PC-9 (cell line): ENCODE measurements around the gene COA6. TPM values are rescaled to one million over a fixed set of nuclear protein-coding genes. Genes with fewer than 3 reads are reported as not detected.
A peak's percentile ranks its signal among the peaks of the same experiment; 100 is the strongest.

Experiments
- BruUV-seq: library from RNA; stranded (reverse); fragments of 400-500 nt; replicated peaks from 2 replicates; lab custom pipeline; 2021; lab: Mats Ljungman, UMichigan
- CTCF ChIA-PET: fragments of 300-600 bp; sonication (Branson Sonifier 250); formaldehyde crosslinking; loops from one replicate; lab custom pipeline; 2022; ENCODE audit warnings: antibody characterized with exemption; lab: Charles Lee
- POLR2A ChIA-PET: fragments of 300-600 bp; sonication (Branson Sonifier 250); formaldehyde crosslinking; loops from one replicate; lab custom pipeline; 2022; ENCODE audit warnings: antibody characterized with exemption; ENCODE audit not compliant: unreplicated experiment; lab: Charles Lee
- DNase-seq, 2 experiments: peaks; one replicate each; pipeline versions ENCODE4 v3.0.0 to v3.0.0-alpha.2; 2015 to 2022; ENCODE audit warnings: mixed read lengths in 1 of 2
- H2AFZ ChIP-seq: fragments of 200-600 bp; sonication (generic); 2 replicates; pipeline ENCODE4 v1.8.1; 2017; ENCODE audit warnings: antibody characterized with exemption
- H3F3A ChIP-seq: fragments of 200-600 bp; sonication (generic); 2 replicates; pipeline ENCODE4 v1.8.1; 2017; ENCODE audit warnings: antibody characterized with exemption, mild to moderate bottlenecking, low read depth; ENCODE audit not compliant: insufficient read depth
- H3K27ac ChIP-seq: fragments of 200-600 bp; sonication (generic); 2 replicates; pipeline ENCODE4 v1.6.1; 2016; ENCODE audit warnings: mixed run types
- H3K27me3 ChIP-seq: fragments of 200-600 bp; sonication (generic); 2 replicates; pipeline ENCODE4 v1.6.1; 2016; ENCODE audit warnings: low read depth, mixed run types; ENCODE audit not compliant: insufficient read depth
- H3K36me3 ChIP-seq: fragments of 200-600 bp; sonication (generic); 2 replicates; pipeline ENCODE4 v1.6.1; 2016; ENCODE audit warnings: low read depth, mixed run types
- H3K4me1 ChIP-seq: fragments of 200-600 bp; sonication (generic); replicated peaks from 2 replicates; pipeline ENCODE4 v1.6.1; 2016; ENCODE audit warnings: mixed run types; ENCODE audit not compliant: insufficient read depth
- H3K4me2 ChIP-seq: fragments of 200-600 bp; sonication (generic); 2 replicates; pipeline ENCODE4 v1.6.1; 2017; ENCODE audit warnings: mixed run types
- H3K4me3 ChIP-seq: fragments of 200-600 bp; sonication (generic); 2 replicates; pipeline ENCODE4 v1.6.1; 2016; ENCODE audit warnings: mixed run types
- H3K79me2 ChIP-seq: fragments of 200-600 bp; sonication (generic); 2 replicates; pipeline ENCODE4 v1.6.1; 2017; ENCODE audit warnings: low read depth, mixed run types
- H3K9me2 ChIP-seq: fragments of 200-600 bp; sonication (generic); 2 replicates; pipeline ENCODE4 v1.8.1; 2017; ENCODE audit warnings: mild to moderate bottlenecking; ENCODE audit not compliant: insufficient read depth
- H3K9me3 ChIP-seq: fragments of 200-600 bp; sonication (generic); 2 replicates; pipeline ENCODE4 v1.8.1; 2016; ENCODE audit warnings: low read depth; ENCODE audit not compliant: insufficient read depth
- H4K20me1 ChIP-seq: fragments of 200-600 bp; sonication (generic); 2 replicates; pipeline ENCODE4 v1.8.1; 2017; ENCODE audit not compliant: insufficient read depth
- EZH2 ChIP-seq: fragments of 200-600 bp; sonication (generic); IDR thresholded peaks from 2 replicates; pipeline ENCODE4 v1.8.0; 2017; ENCODE audit warnings: antibody characterized with exemption, low read depth
- intact Hi-C: fragments of 100-400 bp; cut with micrococcal nuclease; formaldehyde crosslinking; loops from one replicate; pipeline ENCODE4 v1.10.0; 2022; ENCODE audit not compliant: unreplicated experiment
- total RNA-seq: library from RNA; stranded (reverse); gene quantifications from 2 replicates; pipeline ENCODE4 v1.2.3, GENCODE V29; 2021
- TF ChIP-seq, protein P1 (sequence below): fragments of 200-600 bp; sonication (generic); conservative IDR thresholded peaks from 2 replicates; pipeline ENCODE4 v1.6.1; 2017; ENCODE audit warnings: mixed run types, antibody characterized with exemption, mild to moderate bottlenecking, moderate library complexity

Gene COA6
- total RNA-seq, 1 experiment from 2014 or later: 73.8 TPM

DNA sequence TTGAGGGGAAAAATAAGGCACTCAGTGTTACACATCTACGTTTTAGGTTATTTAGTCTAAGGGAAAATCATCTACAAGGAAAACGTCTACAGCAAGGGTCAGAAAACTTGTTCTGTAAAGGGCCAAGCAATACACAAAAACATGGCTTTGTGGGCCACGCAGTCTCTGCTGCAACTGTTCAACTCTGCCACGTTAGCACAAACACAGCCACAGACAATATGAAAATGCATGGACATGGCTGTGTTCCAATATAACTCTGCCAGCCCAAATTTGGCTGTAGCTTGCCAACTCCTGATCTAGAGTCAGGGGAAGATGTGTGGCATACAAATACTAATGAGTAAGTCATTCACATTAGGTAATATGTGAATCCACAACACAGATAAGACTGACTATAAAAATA is 40.7 kb downstream of the COA6 start:
- no peak overlapping the region for H3K4me3 ChIP-seq
- H3K4me1 ChIP-seq: no peaks in the 10 kb centered on the region
- no peaks in the 10 kb centered on the region for H3K9me3 ChIP-seq
- H3F3A ChIP-seq: no peaks in the 10 kb centered on the region; the same call in 1 of the 2 replicates
- H3K27ac ChIP-seq: no peak overlapping the region
- H4K20me1 ChIP-seq: 0 out of 2 replicates have a peak, but pooled peaks cover 3% of the 10 kb centered on the region
- DNase-seq: no peak
- no peaks in the 10 kb centered on the region; the same call in 1 of the 2 replicates for H3K9me2 ChIP-seq
- no TSS peak for BruUV-seq
- no peak overlapping the region for H3K4me2 ChIP-seq
- intact Hi-C loops: no loop called here
- H2AFZ ChIP-seq: no peak overlapping the region
- H3K36me3 ChIP-seq: peaks cover 21% of the 10 kb centered on the region
- CTCF ChIA-PET: no interaction called here
- TF ChIP-seq, protein P1, sequence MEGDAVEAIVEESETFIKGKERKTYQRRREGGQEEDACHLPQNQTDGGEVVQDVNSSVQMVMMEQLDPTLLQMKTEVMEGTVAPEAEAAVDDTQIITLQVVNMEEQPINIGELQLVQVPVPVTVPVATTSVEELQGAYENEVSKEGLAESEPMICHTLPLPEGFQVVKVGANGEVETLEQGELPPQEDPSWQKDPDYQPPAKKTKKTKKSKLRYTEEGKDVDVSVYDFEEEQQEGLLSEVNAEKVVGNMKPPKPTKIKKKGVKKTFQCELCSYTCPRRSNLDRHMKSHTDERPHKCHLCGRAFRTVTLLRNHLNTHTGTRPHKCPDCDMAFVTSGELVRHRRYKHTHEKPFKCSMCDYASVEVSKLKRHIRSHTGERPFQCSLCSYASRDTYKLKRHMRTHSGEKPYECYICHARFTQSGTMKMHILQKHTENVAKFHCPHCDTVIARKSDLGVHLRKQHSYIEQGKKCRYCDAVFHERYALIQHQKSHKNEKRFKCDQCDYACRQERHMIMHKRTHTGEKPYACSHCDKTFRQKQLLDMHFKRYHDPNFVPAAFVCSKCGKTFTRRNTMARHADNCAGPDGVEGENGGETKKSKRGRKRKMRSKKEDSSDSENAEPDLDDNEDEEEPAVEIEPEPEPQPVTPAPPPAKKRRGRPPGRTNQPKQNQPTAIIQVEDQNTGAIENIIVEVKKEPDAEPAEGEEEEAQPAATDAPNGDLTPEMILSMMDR: no peak
- no peaks in the 10 kb centered on the region for H3K27me3 ChIP-seq
- H3K79me2 ChIP-seq: no peaks in the 10 kb centered on the region
- POLR2A ChIA-PET: no interaction called here

DNA sequence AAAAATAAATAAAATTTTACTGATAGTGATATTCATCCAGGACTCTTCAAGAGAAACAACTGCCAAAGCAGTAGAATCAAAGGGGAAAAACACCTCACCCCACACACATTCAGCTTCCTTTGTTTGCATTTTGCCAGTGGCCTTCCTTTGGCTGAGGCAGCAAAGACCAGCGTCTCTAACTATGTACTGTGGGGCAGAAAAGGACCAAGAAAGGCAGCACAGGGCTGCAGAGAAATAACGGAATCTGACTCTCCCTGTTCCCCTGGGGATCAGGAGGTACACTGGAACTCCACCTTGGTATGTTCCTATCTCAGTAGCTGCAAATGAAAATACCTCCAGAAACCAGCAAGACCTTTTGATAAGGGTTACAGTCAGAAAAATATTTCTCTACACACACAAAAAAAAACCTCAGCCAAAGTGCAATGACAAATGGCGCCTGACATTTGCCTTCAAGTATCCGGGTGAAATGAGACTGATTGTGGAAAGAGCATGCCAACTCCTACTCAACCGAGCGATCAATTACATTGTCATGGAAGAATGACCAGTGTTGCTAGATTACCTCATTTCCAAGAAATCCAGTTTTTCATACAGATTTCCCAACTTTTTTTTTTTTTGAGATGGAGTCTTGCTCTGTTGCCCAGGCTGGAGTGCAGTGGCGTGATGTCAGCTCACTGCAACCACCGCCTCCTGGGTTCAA is 54.8 kb downstream of the COA6 start:
- no peak overlapping the region for H3K4me2 ChIP-seq
- TSS peak; percentile 15 for BruUV-seq
- no peaks in the 10 kb centered on the region for H3K9me2 ChIP-seq
- H3K36me3 ChIP-seq: peaks cover 48% of the 10 kb centered on the region
- no peaks in the 10 kb centered on the region for H3K4me1 ChIP-seq
- TF ChIP-seq, protein P1: no peak
- TF ChIP-seq EZH2: no peak
- H3K9me3 ChIP-seq: no peaks in the 10 kb centered on the region
- CTCF ChIA-PET: no interaction called here
- no peaks in the 10 kb centered on the region for H3K79me2 ChIP-seq
- H2AFZ ChIP-seq: no peak overlapping the region
- no peak for DNase-seq
- H4K20me1 ChIP-seq: no peaks in the 10 kb centered on the region
- POLR2A ChIA-PET: no interaction called here
- H3F3A ChIP-seq: no peaks in the 10 kb centered on the region; the same call in 1 of the 2 replicates
- H3K27me3 ChIP-seq: no peaks in the 10 kb centered on the region
- intact Hi-C loops: no loop called here
- no peak overlapping the region for H3K27ac ChIP-seq
- no peak overlapping the region for H3K4me3 ChIP-seq

DNA sequence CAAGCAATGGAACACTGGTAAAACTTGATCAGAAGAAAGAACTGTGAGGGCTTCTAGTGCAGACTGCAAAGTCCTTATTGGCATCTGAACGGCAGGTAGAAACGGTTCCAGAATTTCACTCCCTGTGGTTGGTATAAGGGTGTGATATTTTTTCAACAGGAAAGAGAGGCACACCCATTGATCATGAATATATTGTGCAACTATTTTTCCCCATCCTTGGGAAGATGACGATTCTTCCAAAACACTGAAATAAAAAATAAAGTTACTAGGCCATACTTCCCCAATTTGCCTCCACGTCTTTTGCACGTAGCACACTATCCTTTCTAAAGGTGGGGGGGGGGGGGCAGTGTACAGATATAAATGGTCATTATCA is 56.2 kb downstream of the COA6 start:
- Histone ChIP-seq H3K4me3 (no peak overlapping the region), H3K27me3 (no peaks in the 10 kb centered on the region), H4K20me1 (no peaks in the 10 kb centered on the region), H3K9me3 (no peaks in the 10 kb centered on the region), H2AFZ (no peak overlapping the region), H3K79me2 (no peaks in the 10 kb centered on the region), H3K27ac (no peak overlapping the region), H3K9me2 (no peaks in the 10 kb centered on the region), H3K4me2 (no peak overlapping the region), H3F3A (no peaks in the 10 kb centered on the region; the same call in 1 of the 2 replicates), H3K4me1 (no peaks in the 10 kb centered on the region), H3K36me3 (peaks cover 44% of the 10 kb centered on the region)
- DNase-seq: no peak
- CTCF ChIA-PET: interaction anchor here (0.6 kb wide), 1 partner anchor 765 kb away, joined by 3 read pairs; no protein-coding TSS in a partner anchor
- POLR2A ChIA-PET: no interaction called here
- no peak for TF ChIP-seq EZH2
- TF ChIP-seq, protein P1: no peak
- intact Hi-C loops: no loop called here
- no TSS peak for BruUV-seq
